ENCODE measurements around the gene C1orf174.
A peak's percentile ranks its signal among the peaks of the same experiment; 100 is the strongest.

C1orf174 gene

GRCh38 chr1:3900150-3900968, at the start of gene C1orf174:
C1orf174 (minus strand) TSS chr1:3900272; CDS start chr1:3900186, 86 bp downstream.
- peak; percentile 96 for DNase-seq

- no peak for DNase-seq
Measured at GRCh38 chr1:3948344-3948743, 48.3 kb upstream of the C1orf174 start.

GRCh38 chr1:3945916-3946840, 46.1 kb upstream of the C1orf174 start:
- no peak for DNase-seq

GRCh38 chr1:3945222-3945621, 45.1 kb upstream of the C1orf174 start:
- no peak for DNase-seq

GRCh38 chr1:3944578-3945125, 44.6 kb upstream of the C1orf174 start:
- no peak for DNase-seq

GRCh38 chr1:3943806-3944577, 43.9 kb upstream of the C1orf174 start:
- DNase-seq = no peak

- DNase-seq = no peak
Measured at GRCh38 chr1:3943123-3943431, 43.0 kb upstream of the C1orf174 start.

- peak; percentile 48 to 56 for DNase-seq
Measured at GRCh38 chr1:3942416-3943122, 42.5 kb upstream of the C1orf174 start.

- no peak for DNase-seq
Measured at GRCh38 chr1:3940754-3941345, 40.8 kb upstream of the C1orf174 start.

- no peak for DNase-seq
Measured at GRCh38 chr1:3940081-3940753, 40.1 kb upstream of the C1orf174 start.

- no peak for DNase-seq
Measured at GRCh38 chr1:3939242-3940080, 39.4 kb upstream of the C1orf174 start.

- no peak for DNase-seq
Measured at GRCh38 chr1:3932156-3932919, 32.3 kb upstream of the C1orf174 start.

GRCh38 chr1:3931007-3931912, 31.2 kb upstream of the C1orf174 start:
- DNase-seq = no peak

GRCh38 chr1:3930301-3931006, 30.4 kb upstream of the C1orf174 start:
- no peak for DNase-seq

- DNase-seq = no peak
Measured at GRCh38 chr1:3929126-3929525, 29.1 kb upstream of the C1orf174 start.

GRCh38 chr1:3928586-3928985, 28.5 kb upstream of the C1orf174 start:
- DNase-seq = no peak

- DNase-seq = no peak
Measured at GRCh38 chr1:3926956-3927355, 26.9 kb upstream of the C1orf174 start.

- no peak for DNase-seq
Measured at GRCh38 chr1:3925762-3926161, 25.7 kb upstream of the C1orf174 start.

Measured in NCI-H187 (cell line).